WTC11 (cell line): Measurements from ENCODE around the gene CCDC34. TPM values are rescaled to one million over a fixed set of nuclear protein-coding genes. Genes with fewer than 3 reads are reported as not detected.

ENCODE experiments used
- ATAC-seq: fragments of 200-7000 bp; cut with Tn5 transposase; 2 replicates; pipeline ENCODE4 v1.10.0; 2021; ENCODE audit warnings: mild to moderate bottlenecking, moderate library complexity
- CTCF ChIA-PET: fragments of 300-600 bp; sonication (Branson Sonifier 250); formaldehyde crosslinking; loops from one replicate; lab custom pipeline; 2021; ENCODE audit warnings: antibody characterized with exemption; lab: Charles Lee
- POLR2A ChIA-PET: fragments of 350-600 bp; sonication (Branson Sonifier 250); formaldehyde crosslinking; loops from one replicate; lab custom pipeline; 2021; ENCODE audit warnings: antibody characterized with exemption; lab: Charles Lee
- DNase-seq: peaks from one replicate; pipeline ENCODE4 v3.0.0; 2021; ENCODE audit warnings: low spot score
- H3K27ac Mint-ChIP-seq: 2 replicates; pipeline ENCODE4 v1.8.0; 2021; ENCODE audit warnings: mixed read lengths
- H3K27me3 Mint-ChIP-seq: 2 replicates; pipeline ENCODE4 v1.8.0; 2021; ENCODE audit warnings: low read depth, mild to moderate bottlenecking, moderate library complexity, mixed read lengths
- H3K36me3 Mint-ChIP-seq: 2 replicates; pipeline ENCODE4 v1.8.0; 2021; ENCODE audit warnings: mixed read lengths
- H3K4me1 Mint-ChIP-seq: 2 replicates; pipeline ENCODE4 v1.8.0; 2022; ENCODE audit warnings: mixed read lengths
- H3K4me3 Mint-ChIP-seq: 2 replicates; pipeline ENCODE4 v1.8.0; 2021; ENCODE audit warnings: mild to moderate bottlenecking, moderate library complexity, mixed read lengths
- H3K9me3 Mint-ChIP-seq: 2 replicates; pipeline ENCODE4 v1.8.0; 2021; ENCODE audit warnings: mixed read lengths
- ATF2 ChIP-seq: sonication (generic); formaldehyde crosslinking; IDR thresholded peaks from 2 replicates; pipeline ENCODE4 v1.8.1; 2022; ENCODE audit warnings: low read depth, missing genetic modification reagents, borderline replicate concordance
- E2F1 ChIP-seq: sonication (generic); formaldehyde crosslinking; IDR thresholded peaks from 2 replicates; pipeline ENCODE4 v1.8.0; 2022; ENCODE audit warnings: mild to moderate bottlenecking, missing genetic modification reagents
- E2F5 ChIP-seq: sonication (generic); formaldehyde crosslinking; IDR thresholded peaks from 2 replicates; pipeline ENCODE4 v1.8.1; 2022; ENCODE audit warnings: mild to moderate bottlenecking, moderate library complexity, missing genetic modification reagents
- FOXJ3 ChIP-seq: sonication (generic); formaldehyde crosslinking; IDR thresholded peaks from 2 replicates; pipeline ENCODE4 v1.9.0; 2021; ENCODE audit warnings: missing genetic modification reagents, mild to moderate bottlenecking, borderline replicate concordance
- GRHL2 ChIP-seq: fragments of 250-450 bp; sonication (Bioruptor Pico); IDR thresholded peaks from 2 replicates; pipeline ENCODE4 v1.8.0; 2022; ENCODE audit warnings: mild to moderate bottlenecking, moderate library complexity; ENCODE audit not compliant: insufficient replicate concordance, severe bottlenecking
- GTF2I ChIP-seq: fragments of 250-450 bp; sonication (Bioruptor Pico); conservative IDR thresholded peaks from 2 replicates; pipeline ENCODE4 v1.4.0; 2021; ENCODE audit warnings: mild to moderate bottlenecking
- HMGA2 ChIP-seq: fragments of 250-450 bp; sonication (Bioruptor Pico); IDR thresholded peaks from 2 replicates; pipeline ENCODE4 v1.4.0; 2021; ENCODE audit warnings: mild to moderate bottlenecking, moderate library complexity
- JUN ChIP-seq: sonication (generic); formaldehyde crosslinking; IDR thresholded peaks from 2 replicates; pipeline ENCODE4 v1.8.0; 2023; ENCODE audit warnings: mild to moderate bottlenecking, missing genetic modification reagents
- MXD4 ChIP-seq: fragments of 250-450 bp; sonication (Bioruptor Pico); IDR thresholded peaks from 2 replicates; pipeline ENCODE4 v1.8.0; 2021; ENCODE audit warnings: mild to moderate bottlenecking, moderate library complexity, borderline replicate concordance
- NFATC4 ChIP-seq: fragments of 250-450 bp; sonication (Bioruptor Pico); IDR thresholded peaks from 2 replicates; pipeline ENCODE4 v1.9.0; 2021; ENCODE audit warnings: mild to moderate bottlenecking
- SOX15 ChIP-seq: fragments of 250-450 bp; sonication (Bioruptor Pico); IDR thresholded peaks from 2 replicates; pipeline ENCODE4 v1.9.0; 2021; ENCODE audit warnings: mild to moderate bottlenecking
- STAT6 ChIP-seq: sonication (generic); formaldehyde crosslinking; conservative IDR thresholded peaks from 2 replicates; pipeline ENCODE4 v1.8.1; 2023; ENCODE audit warnings: mild to moderate bottlenecking, low read depth, missing genetic modification reagents, moderate library complexity
- TCF7 ChIP-seq: sonication (generic); formaldehyde crosslinking; IDR thresholded peaks from 2 replicates; pipeline ENCODE4 v1.8.0; 2022; ENCODE audit warnings: mild to moderate bottlenecking, low read depth, missing genetic modification reagents, moderate library complexity
- ZBTB21 ChIP-seq: sonication (generic); formaldehyde crosslinking; IDR thresholded peaks from 2 replicates; pipeline ENCODE4 v1.8.1; 2023; ENCODE audit warnings: mild to moderate bottlenecking, missing genetic modification reagents, borderline replicate concordance
- ZMAT4 ChIP-seq: fragments of 250-450 bp; sonication (Bioruptor Pico); IDR thresholded peaks from 2 replicates; pipeline ENCODE4 v1.9.0; 2021; ENCODE audit warnings: mild to moderate bottlenecking
- ZNF121 ChIP-seq: sonication (generic); formaldehyde crosslinking; IDR thresholded peaks from 2 replicates; pipeline ENCODE4 v1.8.0; 2023; ENCODE audit warnings: missing genetic modification reagents
- ZNF281 ChIP-seq: sonication (generic); formaldehyde crosslinking; IDR thresholded peaks from 2 replicates; pipeline ENCODE4 v1.8.0; 2023; ENCODE audit warnings: mild to moderate bottlenecking, missing genetic modification reagents
- total RNA-seq: library from RNA; stranded (reverse); gene quantifications from 3 replicates; pipeline ENCODE4 v1.2.3, GENCODE V29; 2021

The CCDC34 gene
- total RNA-seq, 1 experiment from 2014 or later = 23.7 TPM

- peaks cover 32% of the 10 kb centered on the region for H3K4me1 Mint-ChIP-seq
Observed at GRCh38 chr11:27361649-27362431, 1.2 kb downstream of the CCDC34 start.

GRCh38 chr11:27358296-27358695 is 4.7 kb downstream of the CCDC34 start:
- H3K4me1 Mint-ChIP-seq = peaks cover 33% of the 10 kb centered on the region
- POLR2A ChIA-PET = interaction anchor here (0.6 kb wide), 1 partner anchor 15 kb away, joined by 4 read pairs; no protein-coding TSS in a partner anchor
- no peak for TF ChIP-seq TCF7 (CRISPR knock-in tag)
- no peak for TF ChIP-seq ATF2
- no peaks in the 10 kb centered on the region for H3K9me3 Mint-ChIP-seq
- H3K27me3 Mint-ChIP-seq = no peaks in the 10 kb centered on the region
- H3K36me3 Mint-ChIP-seq = no peaks in the 10 kb centered on the region
- no peak overlapping the region for H3K27ac Mint-ChIP-seq
- H3K4me3 Mint-ChIP-seq = no peak overlapping the region
- CTCF ChIA-PET = interaction anchor here (0.6 to 1.6 kb wide), 4 partner anchors 62 to 174 kb away, joined by 3 to 6 read pairs (median 4); no protein-coding TSS in a partner anchor
- DNase-seq = no peak
- no peak for ATAC-seq

More at GRCh38 chr11:27361649-27362431, 1.2 kb downstream of the CCDC34 start:
- ATAC-seq (no peak), DNase-seq (no peak)
- no peaks in the 10 kb centered on the region for H3K27me3 Mint-ChIP-seq
- CTCF ChIA-PET = no interaction called here
- H3K27ac Mint-ChIP-seq = no peak overlapping the region
- no peaks in the 10 kb centered on the region for H3K9me3 Mint-ChIP-seq
- H3K4me3 Mint-ChIP-seq = peak overlapping the region; percentile 83
- no peak for TF ChIP-seq HMGA2
- no peak for TF ChIP-seq E2F1 (CRISPR knock-in tag)
- no peaks in the 10 kb centered on the region for H3K36me3 Mint-ChIP-seq
- POLR2A ChIA-PET = no interaction called here

GRCh38 chr11:27357250-27357649 is 5.8 kb downstream of the CCDC34 start:
- Mint-ChIP-seq H3K36me3 (no peaks in the 10 kb centered on the region), H3K9me3 (no peaks in the 10 kb centered on the region), H3K4me1 (peaks cover 35% of the 10 kb centered on the region), H3K4me3 (no peak overlapping the region), H3K27ac (no peak overlapping the region), H3K27me3 (no peaks in the 10 kb centered on the region)
- POLR2A ChIA-PET = interaction anchor here (0.7 kb wide), 1 partner anchor 190 kb away, joined by 3 read pairs; no protein-coding TSS in a partner anchor
- CTCF ChIA-PET = interaction anchor here (1.0 kb wide), 1 partner anchor 61 kb away, joined by 4 read pairs; no protein-coding TSS in a partner anchor
- no peak for TF ChIP-seq SOX15 (CRISPR knock-in tag)
- TF ChIP-seq MXD4 (CRISPR knock-in tag) = no peak
- TF ChIP-seq STAT6 (CRISPR knock-in tag) = no peak
- no peak for TF ChIP-seq JUN (CRISPR knock-in tag)
- no peak for TF ChIP-seq GTF2I (CRISPR knock-in tag)
- TF ChIP-seq ZNF121 = no peak
- TF ChIP-seq NFATC4 (CRISPR knock-in tag) = no peak
- no peak for TF ChIP-seq ZBTB21 (CRISPR knock-in tag)
- no peak for TF ChIP-seq GRHL2 (CRISPR knock-in tag)
- no peak for TF ChIP-seq ZNF281 (CRISPR knock-in tag)
- TF ChIP-seq ZMAT4 (CRISPR knock-in tag) = no peak
- TF ChIP-seq FOXJ3 (CRISPR knock-in tag) = no peak
- TF ChIP-seq E2F5 (CRISPR knock-in tag) = no peak
- DNase-seq (no peak), ATAC-seq (no peak)
